ENCODE results near the gene GALT. TPM values are rescaled to one million over a fixed set of nuclear protein-coding genes. Genes with fewer than 3 reads are reported as not detected.
A peak's percentile ranks its signal among the peaks of the same experiment; 100 is the strongest.

The GALT gene
- total and polyA plus RNA-seq, 2 of the 13 experiments (the other 11 are each of a cell fraction or from before 2014, with no cell fraction given), result 40.4 to 46.3 TPM

GRCh38 chr9:34675048-34675714, 28.7 kb downstream of the GALT start (continued):
- TF ChIP-seq RFX3 (CRISPR knock-in tag; IDR thresholded peaks at IDR 0.05) (no peak), ZNF850 (CRISPR knock-in tag; conservative IDR thresholded peaks at IDR 0.05) (no peak), MIER2 (CRISPR knock-in tag; IDR thresholded peaks at IDR 0.05) (0 out of 2 replicates have a peak, but pooled peaks have one; percentile 55), TCF7L2 (IDR thresholded peaks at IDR 0.05; ENCODE audit: low read depth, low read length) (no peak), ZNF605 (CRISPR knock-in tag; IDR thresholded peaks at IDR 0.05) (peak; percentile 42; the same call in 1 of the 2 replicates), ZNF558 (CRISPR knock-in tag; IDR thresholded peaks at IDR 0.05; ENCODE audit: borderline replicate concordance) (no peak), GABPB1 (CRISPR knock-in tag; IDR thresholded peaks at IDR 0.05) (no peak), RBFOX2 (IDR thresholded peaks at IDR 0.05; ENCODE audit: low read depth, low read length) (no peak), ZBED4 (CRISPR knock-in tag; IDR thresholded peaks at IDR 0.05; ENCODE audit: borderline replicate concordance) (no peak), SNAPC4 (CRISPR knock-in tag; IDR thresholded peaks at IDR 0.05) (no peak), ZNF253 (CRISPR knock-in tag; IDR thresholded peaks at IDR 0.05; ENCODE audit: borderline replicate concordance) (no peak), ZSCAN5A (CRISPR knock-in tag; IDR thresholded peaks at IDR 0.05; ENCODE audit: borderline replicate concordance) (no peak), STAG1 (CRISPR knock-in tag; IDR thresholded peaks at IDR 0.05) (peak; percentile 95), ZBTB2 (CRISPR knock-in tag; IDR thresholded peaks at IDR 0.05; ENCODE audit: low read depth) (no peak), ETV5 (CRISPR knock-in tag; IDR thresholded peaks at IDR 0.05; ENCODE audit: borderline replicate concordance) (no peak), PCBP2 (optimal IDR thresholded peaks at IDR 0.05; ENCODE audit: low read depth, low read length, poor library complexity, severe bottlenecking) (no peak), GTF3A (CRISPR knock-in tag; conservative IDR thresholded peaks at IDR 0.05) (no peak), RBM39 (IDR thresholded peaks at IDR 0.05; ENCODE audit: low read depth, low read length, poor library complexity, severe bottlenecking) (no peak)

Measured in HepG2 (cell line).